DOHH2 (cell line): ENCODE measurements around the gene PDE9A.

Experiments
- H3F3A ChIP-seq: fragments of 200-600 bp; sonication (generic), shearing (Covaris generic); 2 replicates; pipeline ENCODE4 v1.6.0; 2016; ENCODE audit warnings: antibody characterized with exemption, mild to moderate bottlenecking; ENCODE audit not compliant: control insufficient read depth, insufficient read depth
- H3K27ac ChIP-seq: fragments of 200-600 bp; sonication (generic); 2 replicates; pipeline ENCODE4 v1.5.1; 2014; ENCODE audit warnings: low read depth, mild to moderate bottlenecking, low read length, moderate library complexity
- H3K27me3 ChIP-seq: fragments of 200-600 bp; sonication (generic); 2 replicates; pipeline ENCODE4 v1.6.1; 2014; ENCODE audit warnings: mild to moderate bottlenecking, low read length, mixed read lengths; ENCODE audit not compliant: control insufficient read depth
- H3K36me3 ChIP-seq: fragments of 200-600 bp; sonication (generic); 2 replicates; pipeline ENCODE4 v1.6.1; 2014; ENCODE audit warnings: mild to moderate bottlenecking, low read length, moderate library complexity, mixed read lengths; ENCODE audit not compliant: control insufficient read depth
- H3K4me1 ChIP-seq: fragments of 200-600 bp; sonication (generic); 2 replicates; pipeline ENCODE4 v1.6.1; 2014; ENCODE audit warnings: mild to moderate bottlenecking, low read length, mixed read lengths; ENCODE audit not compliant: control insufficient read depth
- H3K4me2 ChIP-seq: fragments of 200-600 bp; sonication (generic); 2 replicates; pipeline ENCODE4 v1.6.0; 2014; ENCODE audit warnings: mild to moderate bottlenecking, low read length, moderate library complexity
- H3K4me3 ChIP-seq: fragments of 200-600 bp; sonication (generic); 2 replicates; pipeline ENCODE4 v1.5.1; 2014; ENCODE audit warnings: mild to moderate bottlenecking, low read length, mixed read lengths
- H3K79me2 ChIP-seq: fragments of 200-600 bp; sonication (generic); 2 replicates; pipeline ENCODE4 v1.6.1; 2014; ENCODE audit warnings: mild to moderate bottlenecking, low read length, mixed read lengths; ENCODE audit not compliant: control insufficient read depth
- H3K9me2 ChIP-seq: fragments of 200-600 bp; sonication (generic); replicated peaks from 2 replicates; pipeline ENCODE4 v1.6.1; 2014; ENCODE audit warnings: mild to moderate bottlenecking, low read length, mixed read lengths; ENCODE audit not compliant: control insufficient read depth
- H3K9me3 ChIP-seq: fragments of 200-600 bp; sonication (generic); 2 replicates; pipeline ENCODE4 v1.6.1; 2014; ENCODE audit warnings: antibody characterized with exemption, low read length, mixed read lengths; ENCODE audit not compliant: control insufficient read depth, insufficient read depth
- H4K20me1 ChIP-seq: fragments of 200-600 bp; sonication (generic); 2 replicates; pipeline ENCODE4 v1.6.0; 2014; ENCODE audit warnings: low read depth, mild to moderate bottlenecking, antibody characterized with exemption, low read length, moderate library complexity; ENCODE audit not compliant: control insufficient read depth, insufficient read depth
- EZH2phosphoT487 ChIP-seq: fragments of 200-600 bp; sonication (generic); IDR thresholded peaks from 2 replicates; pipeline ENCODE4 v1.6.1; 2017; ENCODE audit warnings: borderline replicate concordance, mild to moderate bottlenecking, antibody characterized with exemption, low read length, moderate library complexity, mixed read lengths
- TF ChIP-seq, protein P1 (sequence below): fragments of 200-600 bp; sonication (generic); IDR thresholded peaks from one replicate; pipeline ENCODE4 v1.5.1; 2014; ENCODE audit warnings: antibody characterized with exemption, mild to moderate bottlenecking, low read depth, low read length; ENCODE audit not compliant: poor library complexity, severe bottlenecking

Gene PDE9A

DNA sequence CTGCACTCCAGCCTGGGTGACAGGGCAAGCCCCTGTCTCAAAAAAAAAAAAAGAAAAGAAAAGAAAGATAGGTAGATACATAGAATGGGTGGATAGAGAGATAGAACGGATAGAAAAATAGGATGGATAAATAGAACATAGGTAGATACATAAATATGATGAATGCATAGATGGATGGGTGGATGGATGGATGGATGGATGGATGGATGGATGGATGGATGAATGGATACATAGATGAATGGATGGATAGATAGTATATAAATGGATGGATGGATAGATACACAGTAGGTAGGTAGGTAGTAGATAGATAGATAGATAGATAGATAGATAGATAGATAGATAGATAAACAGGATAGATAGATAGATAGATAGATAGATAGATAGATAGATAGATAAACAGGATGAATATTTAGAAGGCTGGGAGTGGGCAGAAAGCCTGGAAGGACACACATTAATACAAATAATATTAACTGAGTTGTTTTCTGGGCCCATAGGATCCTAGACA lies 87.0 kb downstream of the PDE9A start:
- H3K27ac ChIP-seq, result no peak overlapping the region
- no peaks in the 10 kb centered on the region for H3F3A ChIP-seq
- no peaks in the 10 kb centered on the region for H3K27me3 ChIP-seq
- no peaks in the 10 kb centered on the region for H3K9me2 ChIP-seq
- H3K4me3 ChIP-seq, result no peak overlapping the region
- no peaks in the 10 kb centered on the region for H4K20me1 ChIP-seq
- no peaks in the 10 kb centered on the region for H3K9me3 ChIP-seq
- TF ChIP-seq EZH2phosphoT487, result no peak
- TF ChIP-seq, protein P1, sequence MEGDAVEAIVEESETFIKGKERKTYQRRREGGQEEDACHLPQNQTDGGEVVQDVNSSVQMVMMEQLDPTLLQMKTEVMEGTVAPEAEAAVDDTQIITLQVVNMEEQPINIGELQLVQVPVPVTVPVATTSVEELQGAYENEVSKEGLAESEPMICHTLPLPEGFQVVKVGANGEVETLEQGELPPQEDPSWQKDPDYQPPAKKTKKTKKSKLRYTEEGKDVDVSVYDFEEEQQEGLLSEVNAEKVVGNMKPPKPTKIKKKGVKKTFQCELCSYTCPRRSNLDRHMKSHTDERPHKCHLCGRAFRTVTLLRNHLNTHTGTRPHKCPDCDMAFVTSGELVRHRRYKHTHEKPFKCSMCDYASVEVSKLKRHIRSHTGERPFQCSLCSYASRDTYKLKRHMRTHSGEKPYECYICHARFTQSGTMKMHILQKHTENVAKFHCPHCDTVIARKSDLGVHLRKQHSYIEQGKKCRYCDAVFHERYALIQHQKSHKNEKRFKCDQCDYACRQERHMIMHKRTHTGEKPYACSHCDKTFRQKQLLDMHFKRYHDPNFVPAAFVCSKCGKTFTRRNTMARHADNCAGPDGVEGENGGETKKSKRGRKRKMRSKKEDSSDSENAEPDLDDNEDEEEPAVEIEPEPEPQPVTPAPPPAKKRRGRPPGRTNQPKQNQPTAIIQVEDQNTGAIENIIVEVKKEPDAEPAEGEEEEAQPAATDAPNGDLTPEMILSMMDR, result no peak
- H3K4me1 ChIP-seq, result peaks cover 3% of the 10 kb centered on the region
- H3K36me3 ChIP-seq, result no peaks in the 10 kb centered on the region
- no peaks in the 10 kb centered on the region for H3K79me2 ChIP-seq
- H3K4me2 ChIP-seq, result no peak overlapping the region

DNA sequence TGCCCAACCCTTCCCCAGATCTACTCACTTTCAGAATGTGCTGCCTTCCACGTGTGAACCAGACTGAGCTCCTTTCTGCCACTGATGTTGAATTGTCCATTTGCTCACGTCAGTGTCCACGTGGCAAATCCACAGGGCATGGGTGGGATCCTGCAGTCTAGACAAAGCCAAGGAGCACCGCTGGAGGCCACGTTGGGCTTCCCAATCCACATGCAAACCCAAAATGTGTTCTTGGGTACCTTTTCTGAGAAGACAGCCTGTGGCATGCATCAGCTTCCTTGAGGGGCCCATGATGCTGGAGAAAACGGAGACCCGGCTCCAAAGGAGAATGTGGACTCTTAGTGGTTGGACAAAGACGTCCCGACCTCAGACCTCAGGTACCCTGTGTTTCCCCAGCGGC lies 87.6 kb downstream of the PDE9A start:
- H4K20me1 ChIP-seq, result no peaks in the 10 kb centered on the region
- H3K9me2 ChIP-seq, result no peaks in the 10 kb centered on the region
- no peaks in the 10 kb centered on the region for H3K36me3 ChIP-seq
- H3K4me2 ChIP-seq, result no peak overlapping the region
- no peaks in the 10 kb centered on the region for H3K27me3 ChIP-seq
- no peaks in the 10 kb centered on the region for H3K9me3 ChIP-seq
- no peak overlapping the region for H3K4me3 ChIP-seq
- no peak for TF ChIP-seq EZH2phosphoT487
- TF ChIP-seq, protein P1, result no peak
- no peak overlapping the region for H3K27ac ChIP-seq
- peaks cover 9% of the 10 kb centered on the region for H3K4me1 ChIP-seq
- no peaks in the 10 kb centered on the region for H3K79me2 ChIP-seq
- no peaks in the 10 kb centered on the region for H3F3A ChIP-seq

DNA sequence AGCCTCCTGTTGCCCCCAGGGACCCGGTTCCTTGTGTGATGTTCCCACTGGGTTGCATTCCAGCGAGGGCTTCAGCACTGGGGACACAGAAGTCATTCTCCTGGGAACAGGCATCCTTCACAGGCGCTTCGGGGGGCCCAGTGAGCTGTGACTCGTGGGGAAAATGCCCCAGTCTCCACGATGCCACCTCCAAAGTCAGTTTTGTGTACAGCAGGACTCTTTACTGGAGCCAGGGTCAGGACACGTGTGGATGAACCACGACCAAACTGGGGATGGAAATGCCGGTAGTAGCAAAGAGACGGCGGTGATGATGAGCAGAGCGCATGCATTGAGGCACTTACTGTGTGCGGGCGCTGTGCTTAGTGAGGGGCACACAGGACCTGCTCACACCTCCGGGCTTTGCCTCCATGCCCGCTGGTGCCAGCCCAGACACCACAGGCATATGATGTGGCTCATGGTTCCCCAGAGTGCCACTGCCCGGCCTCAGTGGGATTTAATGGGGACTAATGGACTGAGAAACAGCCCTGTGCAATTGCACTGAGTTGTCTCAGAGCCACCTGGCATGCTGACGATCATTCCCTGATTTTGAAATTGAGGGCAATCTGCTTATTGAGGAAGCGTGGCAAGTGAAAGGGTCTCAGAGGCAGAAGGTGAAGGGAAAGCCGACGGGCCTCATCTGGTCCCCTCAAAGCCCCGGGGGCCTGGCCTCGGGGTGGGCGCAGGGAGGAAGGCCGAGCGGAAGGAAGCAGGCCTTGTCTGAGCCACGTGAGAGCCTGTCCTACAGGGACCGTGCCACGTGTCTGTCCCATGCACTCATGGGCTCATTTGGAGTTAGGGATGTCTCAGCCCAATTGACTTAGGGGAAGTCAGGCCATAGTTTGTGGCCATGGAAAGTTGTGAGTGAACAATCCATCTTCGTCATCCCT lies 91.4 kb downstream of the PDE9A start:
- H4K20me1 ChIP-seq, result no peaks in the 10 kb centered on the region
- TF ChIP-seq, protein P1, result no peak
- no peak for TF ChIP-seq EZH2phosphoT487
- no peaks in the 10 kb centered on the region for H3K79me2 ChIP-seq
- H3K36me3 ChIP-seq, result no peaks in the 10 kb centered on the region
- H3K9me3 ChIP-seq, result no peaks in the 10 kb centered on the region
- H3K27ac ChIP-seq, result no peak overlapping the region
- H3K4me1 ChIP-seq, result peaks cover 24% of the 10 kb centered on the region
- H3K27me3 ChIP-seq, result no peaks in the 10 kb centered on the region
- no peak overlapping the region for H3K4me2 ChIP-seq
- no peaks in the 10 kb centered on the region for H3F3A ChIP-seq
- H3K9me2 ChIP-seq, result no peaks in the 10 kb centered on the region
- no peak overlapping the region for H3K4me3 ChIP-seq
